K562 (cell line): ENCODE results near the gene NUTF2. TPM values are rescaled to one million over a fixed set of nuclear protein-coding genes. Genes with fewer than 3 reads are reported as not detected.

Experiments
- FOXK1 ChIP-seq: sonication (generic); formaldehyde crosslinking; IDR thresholded peaks from 2 replicates; pipeline ENCODE4 v1.8.0; 2022; ENCODE audit warnings: missing genetic modification reagents, mild to moderate bottlenecking, borderline replicate concordance
- GTF2F1 ChIP-seq: IDR thresholded peaks from 2 replicates; pipeline ENCODE4 v1.6.1; 2011; ENCODE audit warnings: low read depth, low read length, improper control_type of control experiment
- HSF4 ChIP-seq: fragments of 250-450 bp; sonication (Bioruptor Pico); IDR thresholded peaks from 2 replicates; pipeline ENCODE4 v2.1.2; 2022; ENCODE audit warnings: mild to moderate bottlenecking, moderate library complexity, borderline replicate concordance
- MAZ ChIP-seq, 2 experiments: fragments of 450-650 bp in 1 of 2; sonication (generic) in 1 of 2; formaldehyde crosslinking; IDR thresholded peaks in 1 of 2; conservative IDR thresholded peaks in 1 of 2; 2 replicates each; pipeline versions ENCODE4 v1.4.0 to v1.5.0; 2020; ENCODE audit warnings: mild to moderate bottlenecking in 1 of 2, missing genetic modification reagents in 1 of 2
- PCBP2 ChIP-seq: fragments of 200-400 bp; formaldehyde crosslinking; IDR thresholded peaks from 2 replicates; pipeline ENCODE4 v1.6.1; 2018; ENCODE audit warnings: low read length, low read depth, mild to moderate bottlenecking, moderate library complexity; ENCODE audit not compliant: poor library complexity, severe bottlenecking
- SAFB2 ChIP-seq: fragments of 200-400 bp; formaldehyde crosslinking; IDR thresholded peaks from 2 replicates; pipeline ENCODE4 v1.6.1; 2018; ENCODE audit warnings: borderline replicate concordance, low read length, low read depth, moderate library complexity; ENCODE audit not compliant: severe bottlenecking
- YY1 ChIP-seq, 3 experiments: IDR thresholded peaks; 2 replicates each; pipeline ENCODE4 v1.6.1; 2011; ENCODE audit warnings: low read length in 2 of 3, mild to moderate bottlenecking in 2 of 3, moderate library complexity in 2 of 3, borderline replicate concordance in 1 of 3, control low read depth in 1 of 3, low read depth in 1 of 3; ENCODE audit not compliant: insufficient read depth in 3 of 3, insufficient replicate concordance in 2 of 3, control insufficient read depth in 1 of 3, insufficient read length in 1 of 3; ENCODE audit errors: extremely low read depth in 1 of 3
- ZC3H4 ChIP-seq: sonication (generic); formaldehyde crosslinking; IDR thresholded peaks from 2 replicates; pipeline ENCODE4 v1.9.0; 2021; ENCODE audit warnings: missing genetic modification reagents, borderline replicate concordance
- ZNF778 ChIP-seq: fragments of 450-650 bp; formaldehyde crosslinking; IDR thresholded peaks from 2 replicates; pipeline ENCODE4 v1.4.0; 2020; ENCODE audit warnings: mild to moderate bottlenecking, moderate library complexity
- polyA plus RNA-seq, 8 experiments: library from polyadenylated mRNA; depleted of rRNA in 4 of 8; stranded (reverse) in 5 of 8; unstranded in 3 of 8; fragments of >200 nt; fragmentation: Nextera tagmentation in 2 of 8; fragmentation: Illumina TruSeq in 1 of 8; extraction: Ambion mirVana in 2 of 8; extraction: Trizol in 1 of 8; gene quantifications; 2 replicates each; pipeline versions ENCODE4 v1.2.1 to v1.2.3, GENCODE V29; 2011 to 2014; ENCODE audit warnings: inconsistent platforms in 1 of 8, missing spikeins in 1 of 8
- total RNA-seq, 7 experiments: library from RNA; depleted of rRNA in 6 of 7; stranded (reverse); fragments of >200 nt in 6 of 7; fragmentation: Illumina TruSeq in 2 of 7; extraction: Trizol in 2 of 7; gene quantifications; 2 replicates each; pipeline versions ENCODE4 v1.2.1 to v1.2.3, GENCODE V29; 2011 to 2021; ENCODE audit warnings: low replicate concordance in 1 of 7
- TF ChIP-seq, protein P1 (sequence below), 2 experiments: fragments of 450-650 bp; IDR thresholded peaks; 2 replicates each; pipeline ENCODE4 v1.6.1; 2016; ENCODE audit warnings: mild to moderate bottlenecking in 2 of 2, borderline replicate concordance in 1 of 2, low read depth in 1 of 2, moderate library complexity in 1 of 2
- TF ChIP-seq, protein P2 (sequence below): sonication (generic); formaldehyde crosslinking; IDR thresholded peaks from 2 replicates; pipeline ENCODE4 v1.8.1; 2023; ENCODE audit warnings: mild to moderate bottlenecking, missing genetic modification reagents, moderate library complexity
- TF ChIP-seq, protein P3 (sequence below): fragments of 450-650 bp; IDR thresholded peaks from 2 replicates; pipeline ENCODE4 v1.7.1; 2018; ENCODE audit warnings: mild to moderate bottlenecking, low read depth; ENCODE audit not compliant: partially characterized antibody

The NUTF2 gene
- total and polyA plus RNA-seq, 9 of the 15 experiments (the other 6 are each of a cell fraction or from before 2014, with no cell fraction given) = 106 to 248 (median 147) TPM

DNA sequence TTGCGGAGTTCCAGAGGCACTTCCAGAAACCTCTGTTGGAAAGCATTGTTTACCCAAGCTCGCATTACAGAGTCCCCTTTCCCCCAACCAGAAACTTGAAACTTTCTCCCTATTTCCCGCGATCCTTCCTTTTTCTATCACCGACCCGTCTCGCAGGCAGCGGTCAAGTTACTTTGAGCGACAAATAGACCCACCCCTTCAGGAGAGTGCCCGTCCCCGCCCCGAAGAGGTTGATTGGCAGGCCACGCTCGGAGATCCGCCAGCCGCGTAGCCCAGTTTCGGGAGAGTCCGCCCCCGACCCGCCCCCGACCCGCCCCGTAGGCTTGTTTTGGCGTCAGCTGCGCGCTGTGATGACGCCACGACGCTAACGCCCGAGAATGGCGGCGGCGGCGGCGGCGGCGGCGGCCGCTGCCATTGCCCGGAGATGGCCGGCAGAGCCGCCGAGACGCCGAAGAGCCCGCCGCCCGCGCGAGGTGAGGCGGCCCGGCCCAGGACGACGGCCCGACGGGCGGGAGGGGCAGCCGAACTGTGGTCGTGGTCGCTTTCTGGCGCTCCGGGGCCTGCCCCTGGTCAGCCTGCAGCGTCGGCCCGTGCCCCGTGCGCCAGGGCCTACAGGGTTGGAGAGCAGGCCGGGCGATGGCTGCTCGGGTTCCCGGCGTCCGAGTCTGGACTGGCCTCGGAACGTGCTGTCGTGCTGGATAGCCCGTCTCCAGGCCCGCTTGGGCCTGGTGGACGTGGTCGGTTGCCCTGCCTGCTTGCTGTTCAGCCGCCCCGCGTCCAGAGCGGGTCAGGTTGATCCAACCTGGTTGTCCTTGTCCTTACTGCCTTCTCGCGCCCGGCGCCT lies 46.4 kb downstream of the NUTF2 start, which contains the start of gene PSKH1 (continued):
- TF ChIP-seq, protein P1, sequence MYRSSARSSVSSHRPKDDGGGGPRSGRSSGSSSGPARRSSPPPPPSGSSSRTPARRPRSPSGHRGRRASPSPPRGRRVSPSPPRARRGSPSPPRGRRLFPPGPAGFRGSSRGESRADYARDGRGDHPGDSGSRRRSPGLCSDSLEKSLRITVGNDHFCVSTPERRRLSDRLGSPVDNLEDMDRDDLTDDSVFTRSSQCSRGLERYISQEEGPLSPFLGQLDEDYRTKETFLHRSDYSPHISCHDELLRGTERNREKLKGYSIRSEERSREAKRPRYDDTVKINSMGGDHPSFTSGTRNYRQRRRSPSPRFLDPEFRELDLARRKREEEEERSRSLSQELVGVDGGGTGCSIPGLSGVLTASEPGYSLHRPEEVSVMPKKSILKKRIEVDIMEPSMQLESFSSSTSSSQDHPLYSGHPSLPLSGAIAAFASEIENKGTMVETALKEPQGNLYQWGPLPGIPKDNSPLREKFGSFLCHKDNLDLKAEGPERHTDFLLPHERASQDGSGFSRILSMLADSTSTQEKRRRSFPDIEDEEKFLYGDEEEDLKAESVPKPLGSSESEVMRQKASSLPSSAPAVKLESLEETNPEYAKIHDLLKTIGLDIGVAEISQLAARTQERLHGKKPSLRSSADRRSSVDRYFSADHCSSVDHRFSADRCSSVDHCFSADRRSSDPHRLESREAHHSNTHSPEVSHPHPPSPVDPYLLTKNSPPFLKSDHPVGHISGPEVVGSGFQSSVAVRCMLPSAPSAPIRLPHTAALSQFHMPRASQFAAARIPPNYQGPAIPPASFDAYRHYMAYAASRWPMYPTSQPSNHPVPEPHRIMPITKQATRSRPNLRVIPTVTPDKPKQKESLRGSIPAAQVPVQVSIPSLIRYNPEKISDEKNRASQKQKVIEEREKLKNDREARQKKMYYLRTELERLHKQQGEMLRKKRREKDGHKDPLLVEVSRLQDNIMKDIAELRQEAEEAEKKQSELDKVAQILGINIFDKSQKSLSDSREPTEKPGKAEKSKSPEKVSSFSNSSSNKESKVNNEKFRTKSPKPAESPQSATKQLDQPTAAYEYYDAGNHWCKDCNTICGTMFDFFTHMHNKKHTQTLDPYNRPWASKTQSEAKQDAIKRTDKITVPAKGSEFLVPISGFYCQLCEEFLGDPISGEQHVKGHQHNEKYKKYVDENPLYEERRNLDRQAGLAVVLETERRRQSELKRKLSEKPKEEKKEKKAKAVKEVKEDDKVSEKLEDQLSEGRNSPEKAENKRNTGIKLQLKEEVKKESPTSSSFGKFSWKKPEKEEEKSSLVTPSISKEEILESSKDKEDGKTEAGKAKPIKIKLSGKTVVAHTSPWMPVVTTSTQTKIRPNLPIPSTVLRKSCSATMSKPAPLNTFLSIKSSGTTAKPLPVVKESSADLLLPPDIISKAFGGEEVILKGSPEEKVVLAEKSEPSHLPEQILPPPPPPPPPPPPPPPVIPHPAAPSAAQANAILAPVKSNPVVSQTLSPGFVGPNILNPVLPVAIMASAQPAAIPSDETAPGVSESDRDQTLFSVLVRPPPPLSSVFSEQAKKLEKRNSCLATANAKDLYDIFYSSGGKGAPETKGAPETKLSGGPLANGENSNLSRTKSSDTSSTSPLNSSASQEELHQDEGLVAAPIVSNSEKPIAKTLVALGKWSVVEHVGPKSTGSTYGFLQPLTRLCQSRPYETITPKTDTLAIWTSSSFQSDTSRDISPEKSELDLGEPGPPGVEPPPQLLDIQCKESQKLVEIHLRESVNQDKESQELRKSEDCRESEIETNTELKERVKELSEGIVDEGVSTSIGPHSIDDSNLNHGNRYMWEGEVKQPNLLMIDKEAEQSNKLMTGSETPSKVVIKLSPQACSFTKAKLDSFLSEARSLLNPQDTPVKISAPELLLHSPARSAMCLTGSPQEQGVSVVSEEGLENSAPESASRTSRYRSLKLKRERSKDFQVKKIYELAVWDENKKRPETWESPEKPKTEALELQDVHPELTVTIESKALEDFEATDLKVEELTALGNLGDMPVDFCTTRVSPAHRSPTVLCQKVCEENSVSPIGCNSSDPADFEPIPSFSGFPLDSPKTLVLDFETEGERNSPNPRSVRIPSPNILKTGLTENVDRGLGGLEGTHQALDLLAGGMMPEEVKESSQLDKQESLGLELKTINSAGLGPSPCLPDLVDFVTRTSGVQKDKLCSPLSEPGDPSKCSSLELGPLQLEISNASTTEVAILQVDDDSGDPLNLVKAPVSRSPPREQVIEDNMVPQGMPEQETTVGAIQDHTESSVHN (IDR thresholded peaks at IDR 0.05; ENCODE audit: borderline replicate concordance in 1 of 2, low read depth in 1 of 2) = no peak
- TF ChIP-seq SAFB2 = no peak
- TF ChIP-seq, protein P2, sequence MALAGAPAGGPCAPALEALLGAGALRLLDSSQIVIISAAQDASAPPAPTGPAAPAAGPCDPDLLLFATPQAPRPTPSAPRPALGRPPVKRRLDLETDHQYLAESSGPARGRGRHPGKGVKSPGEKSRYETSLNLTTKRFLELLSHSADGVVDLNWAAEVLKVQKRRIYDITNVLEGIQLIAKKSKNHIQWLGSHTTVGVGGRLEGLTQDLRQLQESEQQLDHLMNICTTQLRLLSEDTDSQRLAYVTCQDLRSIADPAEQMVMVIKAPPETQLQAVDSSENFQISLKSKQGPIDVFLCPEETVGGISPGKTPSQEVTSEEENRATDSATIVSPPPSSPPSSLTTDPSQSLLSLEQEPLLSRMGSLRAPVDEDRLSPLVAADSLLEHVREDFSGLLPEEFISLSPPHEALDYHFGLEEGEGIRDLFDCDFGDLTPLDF (CRISPR knock-in tag) = 0 out of 2 replicates have a peak, but pooled peaks have one; percentile 35
- TF ChIP-seq GTF2F1 = no peak
- TF ChIP-seq, protein P3, sequence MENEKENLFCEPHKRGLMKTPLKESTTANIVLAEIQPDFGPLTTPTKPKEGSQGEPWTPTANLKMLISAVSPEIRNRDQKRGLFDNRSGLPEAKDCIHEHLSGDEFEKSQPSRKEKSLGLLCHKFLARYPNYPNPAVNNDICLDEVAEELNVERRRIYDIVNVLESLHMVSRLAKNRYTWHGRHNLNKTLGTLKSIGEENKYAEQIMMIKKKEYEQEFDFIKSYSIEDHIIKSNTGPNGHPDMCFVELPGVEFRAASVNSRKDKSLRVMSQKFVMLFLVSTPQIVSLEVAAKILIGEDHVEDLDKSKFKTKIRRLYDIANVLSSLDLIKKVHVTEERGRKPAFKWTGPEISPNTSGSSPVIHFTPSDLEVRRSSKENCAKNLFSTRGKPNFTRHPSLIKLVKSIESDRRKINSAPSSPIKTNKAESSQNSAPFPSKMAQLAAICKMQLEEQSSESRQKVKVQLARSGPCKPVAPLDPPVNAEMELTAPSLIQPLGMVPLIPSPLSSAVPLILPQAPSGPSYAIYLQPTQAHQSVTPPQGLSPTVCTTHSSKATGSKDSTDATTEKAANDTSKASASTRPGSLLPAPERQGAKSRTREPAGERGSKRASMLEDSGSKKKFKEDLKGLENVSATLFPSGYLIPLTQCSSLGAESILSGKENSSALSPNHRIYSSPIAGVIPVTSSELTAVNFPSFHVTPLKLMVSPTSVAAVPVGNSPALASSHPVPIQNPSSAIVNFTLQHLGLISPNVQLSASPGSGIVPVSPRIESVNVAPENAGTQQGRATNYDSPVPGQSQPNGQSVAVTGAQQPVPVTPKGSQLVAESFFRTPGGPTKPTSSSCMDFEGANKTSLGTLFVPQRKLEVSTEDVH = no peak
- TF ChIP-seq FOXK1 = no peak
- TF ChIP-seq YY1 (IDR thresholded peaks at IDR 0.05; ENCODE audit: borderline replicate concordance in 1 of 3, control insufficient read depth in 1 of 3, extremely low read depth in 1 of 3, insufficient read depth in 3 of 3, insufficient read length in 1 of 3, insufficient replicate concordance in 2 of 3, low read depth in 1 of 3, low read length in 2 of 3) = peak; percentile 58 to 95 (median 95)
- peak in 1 of 2 experiments; percentile 78; a peak in 2 of 4 replicates for TF ChIP-seq MAZ (CRISPR knock-in tag; conservative IDR thresholded peaks at IDR 0.05 in 1 of 2, IDR thresholded peaks at IDR 0.05 in 1 of 2)
- TF ChIP-seq ZC3H4 (CRISPR knock-in tag) = no peak
- TF ChIP-seq PCBP2 = no peak
- no peak for TF ChIP-seq ZNF778
- no peak for TF ChIP-seq HSF4 (CRISPR knock-in tag)
